AG04450 (cell line): ENCODE data around the gene MCUB. TPM values are rescaled to one million over a fixed set of nuclear protein-coding genes. Genes with fewer than 3 reads are reported as not detected.
"Not testable (repeated sequence)": the region's sequence is repeated elsewhere in the genome, so short reads cannot be mapped to it uniquely, and the experiment has no call there.

Experiments used
- CTCF ChIA-PET: fragments of 300-600, 350-600 bp; formaldehyde crosslinking; extraction: SDS; loops from one replicate; lab custom pipeline; 2022; ENCODE audit warnings: antibody characterized with exemption, inconsistent platforms; lab: Charles Lee
- POLR2A ChIA-PET: fragments of 350-600 bp; formaldehyde crosslinking; extraction: SDS; loops from one replicate; lab custom pipeline; 2021; ENCODE audit warnings: antibody characterized with exemption, inconsistent platforms; lab: Yijun Ruan, JAX
- DNase-seq: peaks from one replicate; pipeline ENCODE4 v3.0.0-alpha.2; 2011; ENCODE audit warnings: low read depth, low spot score
- H3K27ac ChIP-seq: one replicate; pipeline ENCODE4 v1.5.1; 2012; ENCODE audit warnings: low read depth, low read length, control low read depth
- H3K27me3 ChIP-seq: one replicate; pipeline ENCODE4 v1.6.0; 2012; ENCODE audit warnings: low read length; ENCODE audit not compliant: control insufficient read depth, insufficient read depth
- H3K4me3 ChIP-seq: 2 replicates; pipeline ENCODE4 v1.5.1; 2011; ENCODE audit warnings: mild to moderate bottlenecking, low read depth, low read length, control low read depth
- H3K9me3 ChIP-seq: 2 replicates; pipeline ENCODE4 v1.5.1; 2012; ENCODE audit warnings: low read length; ENCODE audit not compliant: control insufficient read depth, insufficient read depth
- polyA plus RNA-seq: library from polyadenylated mRNA; depleted of rRNA; stranded (reverse); fragments of >200 nt; gene quantifications from 2 replicates; pipeline ENCODE4 v1.2.3, GENCODE V29; 2011
- TF ChIP-seq, protein P1 (sequence below): IDR thresholded peaks from 2 replicates; pipeline ENCODE4 v1.5.1; 2011; ENCODE audit warnings: low read depth, low read length, control low read depth, inconsistent platforms

Gene MCUB
- polyA plus RNA-seq, 1 experiment: 16.8 TPM

GRCh38 chr4:109589119-109589518 lies 29.1 kb downstream of the MCUB start:
- TF ChIP-seq, protein P1, sequence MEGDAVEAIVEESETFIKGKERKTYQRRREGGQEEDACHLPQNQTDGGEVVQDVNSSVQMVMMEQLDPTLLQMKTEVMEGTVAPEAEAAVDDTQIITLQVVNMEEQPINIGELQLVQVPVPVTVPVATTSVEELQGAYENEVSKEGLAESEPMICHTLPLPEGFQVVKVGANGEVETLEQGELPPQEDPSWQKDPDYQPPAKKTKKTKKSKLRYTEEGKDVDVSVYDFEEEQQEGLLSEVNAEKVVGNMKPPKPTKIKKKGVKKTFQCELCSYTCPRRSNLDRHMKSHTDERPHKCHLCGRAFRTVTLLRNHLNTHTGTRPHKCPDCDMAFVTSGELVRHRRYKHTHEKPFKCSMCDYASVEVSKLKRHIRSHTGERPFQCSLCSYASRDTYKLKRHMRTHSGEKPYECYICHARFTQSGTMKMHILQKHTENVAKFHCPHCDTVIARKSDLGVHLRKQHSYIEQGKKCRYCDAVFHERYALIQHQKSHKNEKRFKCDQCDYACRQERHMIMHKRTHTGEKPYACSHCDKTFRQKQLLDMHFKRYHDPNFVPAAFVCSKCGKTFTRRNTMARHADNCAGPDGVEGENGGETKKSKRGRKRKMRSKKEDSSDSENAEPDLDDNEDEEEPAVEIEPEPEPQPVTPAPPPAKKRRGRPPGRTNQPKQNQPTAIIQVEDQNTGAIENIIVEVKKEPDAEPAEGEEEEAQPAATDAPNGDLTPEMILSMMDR: no peak
- ChIA-PET POLR2A (no interaction called here), CTCF (no interaction called here)
- no peak for DNase-seq
- no peak overlapping the region for H3K4me3 ChIP-seq
- H3K27ac ChIP-seq: no peak overlapping the region
- H3K27me3 ChIP-seq: no peaks in the 10 kb centered on the region
- H3K9me3 ChIP-seq: peaks cover 5% of the 10 kb centered on the region

GRCh38 chr4:109589605-109590004 lies 29.6 kb downstream of the MCUB start:
- no peak for DNase-seq
- TF ChIP-seq, protein P1: no peak
- ChIA-PET POLR2A (no interaction called here), CTCF (interaction anchor here (0.9 to 1.2 kb wide), 2 partner anchors 9 to 157 kb away, joined by 3 read pairs; no protein-coding TSS in a partner anchor)
- no peak overlapping the region for H3K4me3 ChIP-seq
- no peaks in the 10 kb centered on the region for H3K27me3 ChIP-seq
- H3K9me3 ChIP-seq: peaks cover 5% of the 10 kb centered on the region
- H3K27ac ChIP-seq: no peak overlapping the region

DNA sequence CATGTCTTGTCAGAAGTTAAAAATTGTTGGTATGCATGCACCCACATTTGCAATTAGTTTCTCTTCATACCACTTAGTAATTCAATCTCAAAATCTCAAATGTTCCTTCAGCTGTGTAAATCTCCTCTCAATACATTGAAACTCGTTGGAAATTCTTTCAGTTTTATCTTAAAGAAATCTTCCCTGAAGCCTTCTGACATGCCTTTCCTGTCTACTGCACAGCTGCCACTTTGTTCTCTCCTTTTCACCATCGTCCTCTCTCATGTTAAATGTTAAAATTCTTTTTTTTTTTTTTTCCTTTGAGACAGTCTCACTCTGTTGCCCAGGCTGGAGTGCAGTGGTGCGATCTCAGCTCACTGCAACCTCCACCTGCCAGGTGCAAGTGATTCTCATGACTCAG lies 30.9 kb downstream of the MCUB start:
- H3K4me3 ChIP-seq: no peak overlapping the region
- no peak for DNase-seq
- no peaks in the 10 kb centered on the region for H3K27me3 ChIP-seq
- CTCF ChIA-PET: interaction anchor here (1.2 kb wide), 1 partner anchor 158 kb away, joined by 3 read pairs; no protein-coding TSS in a partner anchor
- POLR2A ChIA-PET: no interaction called here
- peaks cover 5% of the 10 kb centered on the region for H3K9me3 ChIP-seq
- H3K27ac ChIP-seq: no peak overlapping the region
- TF ChIP-seq, protein P1: no peak

DNA sequence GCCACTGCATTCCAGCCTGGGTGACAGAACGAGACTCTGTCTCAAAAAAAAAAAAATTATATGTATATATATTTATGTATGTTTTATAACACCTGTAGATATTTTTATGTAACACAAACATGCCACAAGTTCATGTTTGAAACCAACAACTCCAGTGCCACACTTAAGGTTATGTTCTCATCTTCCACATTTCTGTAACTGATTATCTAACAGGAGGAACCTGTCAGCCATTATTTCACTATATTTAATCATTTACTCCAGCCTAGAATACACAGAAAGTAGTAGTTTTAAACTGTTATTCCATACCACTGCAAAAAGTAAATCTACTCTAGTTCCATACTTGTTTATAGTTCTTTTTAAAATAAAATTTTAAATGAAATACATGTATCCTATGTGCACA lies 32.3 kb downstream of the MCUB start:
- H3K27ac ChIP-seq: no peak overlapping the region
- TF ChIP-seq, protein P1: no peak
- CTCF ChIA-PET: interaction anchor here (1.1 kb wide), 1 partner anchor 114 kb away, joined by 4 read pairs; no protein-coding TSS in a partner anchor

DNA sequence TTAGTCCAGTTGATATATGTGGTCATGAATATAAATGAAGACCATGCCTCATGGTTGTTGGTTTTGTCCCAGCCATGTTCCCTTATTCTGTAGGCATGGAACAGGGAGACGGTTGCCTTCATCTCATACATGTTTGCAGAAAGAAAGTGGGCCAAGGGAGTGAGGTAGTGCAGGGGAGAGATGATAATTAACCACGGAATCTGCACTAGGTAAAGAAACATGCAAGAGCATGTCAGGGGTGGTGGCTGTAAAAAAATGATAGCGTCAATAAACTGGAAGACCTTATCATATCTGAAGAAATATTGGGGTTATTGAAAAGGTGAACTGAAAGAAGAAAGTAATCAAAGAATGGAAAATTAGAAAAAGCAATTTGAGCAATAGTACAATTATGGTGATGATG lies 35.1 kb downstream of the MCUB start:
- H3K27ac ChIP-seq, POLR2A ChIA-PET, H3K4me3 ChIP-seq, CTCF ChIA-PET, H3K27me3 ChIP-seq, H3K9me3 ChIP-seq, DNase-seq: not testable (repeated sequence)

More for the DNA sequence above, 32.3 kb downstream of the MCUB start:
- POLR2A ChIA-PET: no interaction called here
- Histone ChIP-seq H3K9me3 (no peaks in the 10 kb centered on the region), H3K4me3 (no peak overlapping the region), H3K27me3 (no peaks in the 10 kb centered on the region)
- no peak for DNase-seq

- POLR2A ChIA-PET, CTCF ChIA-PET, H3K9me3 ChIP-seq, H3K4me3 ChIP-seq, DNase-seq, H3K27ac ChIP-seq, H3K27me3 ChIP-seq: not testable (repeated sequence)
These were observed 36.5 kb downstream of the MCUB start for GRCh38 chr4:109596420-109597085.
